ENCODE data around the gene EHMT1. TPM values are rescaled to one million over a fixed set of nuclear protein-coding genes. Genes with fewer than 3 reads are reported as not detected.

EHMT1 gene
- total and polyA plus RNA-seq, 2 of the 13 experiments (the other 11 are each of a cell fraction or from before 2014, with no cell fraction given), result 23.0 to 27.1 TPM

DNA sequence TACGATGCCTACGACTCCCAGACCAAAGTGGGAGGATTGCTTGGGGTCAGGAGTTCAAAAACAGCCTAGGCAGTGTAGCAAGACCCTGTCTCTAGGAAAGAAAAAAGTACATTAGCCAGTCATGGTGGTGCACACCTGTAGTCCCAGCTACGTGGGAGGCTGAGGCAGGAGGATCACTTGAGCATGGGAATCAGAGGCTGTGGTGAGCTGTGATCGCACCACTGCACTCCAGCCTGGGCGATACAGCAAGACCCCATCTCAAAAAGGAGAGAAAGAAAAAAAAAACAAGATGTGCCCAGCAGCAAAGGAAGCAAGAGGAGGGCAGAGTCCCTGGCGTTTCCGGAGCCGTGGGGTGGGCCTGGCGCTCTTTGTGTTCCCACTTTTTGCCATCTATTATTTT, 179.3 kb downstream of the EHMT1 start:
- H3K27ac ChIP-seq (ENCODE audit: extremely low read length, insufficient read depth, low read length), result no peak overlapping the region
- intact Hi-C loops (cut with micrococcal nuclease; ENCODE audit: unreplicated experiment), result no loop called here
- peaks cover 26 to 66% of the 10 kb centered on the region in 2 experiments; a peak in 4 of 5 replicates for H3K36me3 ChIP-seq (replicated peaks in 1 of 2; ENCODE audit: control insufficient read depth in 1 of 2, insufficient read depth in 2 of 2, low read length in 2 of 2)
- no TSS peak for BruUV-seq (replicated peaks)
- no peak overlapping the region for H3K4me2 ChIP-seq (ENCODE audit: low read depth, low read length)
- no peaks in the 10 kb centered on the region for H3K79me2 ChIP-seq (ENCODE audit: insufficient read depth, low read length)
- POLR2A ChIA-PET, result no interaction called here
- ATAC-seq, result no peak
- H4K20me1 ChIP-seq (ENCODE audit: insufficient read depth, low read length), result no peaks in the 10 kb centered on the region
- FAIRE-seq, result no peak
- CTCF ChIA-PET (ENCODE audit: low intra/inter-chr PET ratio, low total read pairs), result no interaction called here
- H3K4me1 ChIP-seq (ENCODE audit: insufficient read depth, low read length), result no peaks in the 10 kb centered on the region
- 98% methylated on average over 9 of the region's 9 CpGs for WGBS (ENCODE audit: low lambda C conversion rate)
- no peak overlapping the region for H2AFZ ChIP-seq (ENCODE audit: low read length)
- H3K9me3 ChIP-seq (ENCODE audit: low read length), result no peaks in the 10 kb centered on the region
- TF ChIP-seq ZNF296 (CRISPR knock-in tag; conservative IDR thresholded peaks at IDR 0.05) (no peak), ZFP90 (CRISPR knock-in tag; IDR thresholded peaks at IDR 0.05; ENCODE audit: borderline replicate concordance) (no peak), ZBTB8A (CRISPR knock-in tag; IDR thresholded peaks at IDR 0.05; ENCODE audit: borderline replicate concordance, low read depth) (no peak), ZNF7 (CRISPR knock-in tag; IDR thresholded peaks at IDR 0.05) (no peak), KDM5B (CRISPR knock-in tag; IDR thresholded peaks at IDR 0.05; ENCODE audit: borderline replicate concordance) (no peak), RFXANK (CRISPR knock-in tag; IDR thresholded peaks at IDR 0.05) (no peak), ZNF546 (CRISPR knock-in tag; conservative IDR thresholded peaks at IDR 0.05) (no peak), ZNF577 (CRISPR knock-in tag; IDR thresholded peaks at IDR 0.05; ENCODE audit: borderline replicate concordance, low read depth) (no peak), ZBTB38 (CRISPR knock-in tag; IDR thresholded peaks at IDR 0.05) (no peak)
- TF ChIP-seq, protein P1, sequence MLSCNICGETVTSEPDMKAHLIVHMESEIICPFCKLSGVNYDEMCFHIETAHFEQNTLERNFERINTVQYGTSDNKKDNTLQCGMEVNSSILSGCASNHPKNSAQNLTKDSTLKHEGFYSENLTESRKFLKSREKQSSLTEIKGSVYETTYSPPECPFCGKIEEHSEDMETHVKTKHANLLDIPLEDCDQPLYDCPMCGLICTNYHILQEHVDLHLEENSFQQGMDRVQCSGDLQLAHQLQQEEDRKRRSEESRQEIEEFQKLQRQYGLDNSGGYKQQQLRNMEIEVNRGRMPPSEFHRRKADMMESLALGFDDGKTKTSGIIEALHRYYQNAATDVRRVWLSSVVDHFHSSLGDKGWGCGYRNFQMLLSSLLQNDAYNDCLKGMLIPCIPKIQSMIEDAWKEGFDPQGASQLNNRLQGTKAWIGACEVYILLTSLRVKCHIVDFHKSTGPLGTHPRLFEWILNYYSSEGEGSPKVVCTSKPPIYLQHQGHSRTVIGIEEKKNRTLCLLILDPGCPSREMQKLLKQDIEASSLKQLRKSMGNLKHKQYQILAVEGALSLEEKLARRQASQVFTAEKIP (CRISPR knock-in tag; IDR thresholded peaks at IDR 0.05; ENCODE audit: borderline replicate concordance), result no peak
- TF ChIP-seq, protein P2, sequence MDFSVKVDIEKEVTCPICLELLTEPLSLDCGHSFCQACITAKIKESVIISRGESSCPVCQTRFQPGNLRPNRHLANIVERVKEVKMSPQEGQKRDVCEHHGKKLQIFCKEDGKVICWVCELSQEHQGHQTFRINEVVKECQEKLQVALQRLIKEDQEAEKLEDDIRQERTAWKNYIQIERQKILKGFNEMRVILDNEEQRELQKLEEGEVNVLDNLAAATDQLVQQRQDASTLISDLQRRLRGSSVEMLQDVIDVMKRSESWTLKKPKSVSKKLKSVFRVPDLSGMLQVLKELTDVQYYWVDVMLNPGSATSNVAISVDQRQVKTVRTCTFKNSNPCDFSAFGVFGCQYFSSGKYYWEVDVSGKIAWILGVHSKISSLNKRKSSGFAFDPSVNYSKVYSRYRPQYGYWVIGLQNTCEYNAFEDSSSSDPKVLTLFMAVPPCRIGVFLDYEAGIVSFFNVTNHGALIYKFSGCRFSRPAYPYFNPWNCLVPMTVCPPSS (IDR thresholded peaks at IDR 0.05), result no peak
- TF ChIP-seq, protein P3, sequence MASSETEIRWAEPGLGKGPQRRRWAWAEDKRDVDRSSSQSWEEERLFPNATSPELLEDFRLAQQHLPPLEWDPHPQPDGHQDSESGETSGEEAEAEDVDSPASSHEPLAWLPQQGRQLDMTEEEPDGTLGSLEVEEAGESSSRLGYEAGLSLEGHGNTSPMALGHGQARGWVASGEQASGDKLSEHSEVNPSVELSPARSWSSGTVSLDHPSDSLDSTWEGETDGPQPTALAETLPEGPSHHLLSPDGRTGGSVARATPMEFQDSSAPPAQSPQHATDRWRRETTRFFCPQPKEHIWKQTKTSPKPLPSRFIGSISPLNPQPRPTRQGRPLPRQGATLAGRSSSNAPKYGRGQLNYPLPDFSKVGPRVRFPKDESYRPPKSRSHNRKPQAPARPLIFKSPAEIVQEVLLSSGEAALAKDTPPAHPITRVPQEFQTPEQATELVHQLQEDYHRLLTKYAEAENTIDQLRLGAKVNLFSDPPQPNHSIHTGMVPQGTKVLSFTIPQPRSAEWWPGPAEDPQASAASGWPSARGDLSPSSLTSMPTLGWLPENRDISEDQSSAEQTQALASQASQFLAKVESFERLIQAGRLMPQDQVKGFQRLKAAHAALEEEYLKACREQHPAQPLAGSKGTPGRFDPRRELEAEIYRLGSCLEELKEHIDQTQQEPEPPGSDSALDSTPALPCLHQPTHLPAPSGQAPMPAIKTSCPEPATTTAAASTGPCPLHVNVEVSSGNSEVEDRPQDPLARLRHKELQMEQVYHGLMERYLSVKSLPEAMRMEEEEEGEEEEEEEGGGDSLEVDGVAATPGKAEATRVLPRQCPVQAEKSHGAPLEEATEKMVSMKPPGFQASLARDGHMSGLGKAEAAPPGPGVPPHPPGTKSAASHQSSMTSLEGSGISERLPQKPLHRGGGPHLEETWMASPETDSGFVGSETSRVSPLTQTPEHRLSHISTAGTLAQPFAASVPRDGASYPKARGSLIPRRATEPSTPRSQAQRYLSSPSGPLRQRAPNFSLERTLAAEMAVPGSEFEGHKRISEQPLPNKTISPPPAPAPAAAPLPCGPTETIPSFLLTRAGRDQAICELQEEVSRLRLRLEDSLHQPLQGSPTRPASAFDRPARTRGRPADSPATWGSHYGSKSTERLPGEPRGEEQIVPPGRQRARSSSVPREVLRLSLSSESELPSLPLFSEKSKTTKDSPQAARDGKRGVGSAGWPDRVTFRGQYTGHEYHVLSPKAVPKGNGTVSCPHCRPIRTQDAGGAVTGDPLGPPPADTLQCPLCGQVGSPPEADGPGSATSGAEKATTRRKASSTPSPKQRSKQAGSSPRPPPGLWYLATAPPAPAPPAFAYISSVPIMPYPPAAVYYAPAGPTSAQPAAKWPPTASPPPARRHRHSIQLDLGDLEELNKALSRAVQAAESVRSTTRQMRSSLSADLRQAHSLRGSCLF (CRISPR knock-in tag; IDR thresholded peaks at IDR 0.05; ENCODE audit: borderline replicate concordance), result no peak
- TF ChIP-seq, protein P4, sequence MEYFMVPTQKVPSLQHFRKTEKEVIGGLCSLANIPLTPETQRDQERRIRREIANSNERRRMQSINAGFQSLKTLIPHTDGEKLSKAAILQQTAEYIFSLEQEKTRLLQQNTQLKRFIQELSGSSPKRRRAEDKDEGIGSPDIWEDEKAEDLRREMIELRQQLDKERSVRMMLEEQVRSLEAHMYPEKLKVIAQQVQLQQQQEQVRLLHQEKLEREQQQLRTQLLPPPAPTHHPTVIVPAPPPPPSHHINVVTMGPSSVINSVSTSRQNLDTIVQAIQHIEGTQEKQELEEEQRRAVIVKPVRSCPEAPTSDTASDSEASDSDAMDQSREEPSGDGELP (IDR thresholded peaks at IDR 0.05; ENCODE audit: borderline replicate concordance, low read depth), result no peak
- DNase-seq (ENCODE audit: low spot score), result no peak
- no peaks in the 10 kb centered on the region for H3K27me3 ChIP-seq (ENCODE audit: control insufficient read depth in 1 of 2, insufficient read depth in 2 of 2, low read length in 2 of 2)
- H3K9ac ChIP-seq (ENCODE audit: insufficient read depth, low read depth, low read length), result no peak overlapping the region
- no peak overlapping the region for H3K4me3 ChIP-seq (replicated peaks in 1 of 3; ENCODE audit: insufficient read depth in 1 of 3, low read depth in 2 of 3, low read length in 3 of 3)
- in situ Hi-C loops (cut with HindIII; ENCODE audit: extremely low pct_ligation_motif_present, low pct_unique_long_range_greater_than_20kb), result no loop called here

Data from HepG2 (cell line).